RWPE2 (cell line): ENCODE measurements around the gene UBQLN4.

Experiments used
- ATAC-seq: fragments of 200-7000 bp; cut with Tn5 transposase; 3 replicates; pipeline ENCODE4 v1.9.1; 2021; ENCODE audit warnings: low read depth
- DNase-seq: peaks from one replicate; pipeline ENCODE4 v3.0.0-alpha.2; 2020; ENCODE audit warnings: low spot score
- H3K27ac ChIP-seq: fragments of 450-650 bp; 2 replicates; pipeline ENCODE4 v1.5.1; 2017; ENCODE audit warnings: mild to moderate bottlenecking; ENCODE audit not compliant: poor library complexity, severe bottlenecking
- H3K27me3 ChIP-seq: fragments of 250-450 bp; sonication (Bioruptor Pico); 2 replicates; pipeline ENCODE4 v1.5.1; 2021; ENCODE audit warnings: mild to moderate bottlenecking, moderate library complexity; ENCODE audit not compliant: insufficient read depth, poor library complexity, severe bottlenecking
- H3K36me3 ChIP-seq: fragments of 250-450 bp; sonication (Bioruptor Pico); 2 replicates; pipeline ENCODE4 v1.5.1; 2020; ENCODE audit warnings: low read depth, mild to moderate bottlenecking, moderate library complexity
- H3K4me1 ChIP-seq: fragments of 250-450 bp; sonication (Bioruptor Pico); 2 replicates; pipeline ENCODE4 v1.5.1; 2021; ENCODE audit warnings: mild to moderate bottlenecking, moderate library complexity; ENCODE audit not compliant: insufficient read depth, poor library complexity, severe bottlenecking
- H3K4me3 ChIP-seq: fragments of 250-450 bp; sonication (Bioruptor Pico); 2 replicates; pipeline ENCODE4 v1.5.1; 2021; ENCODE audit warnings: mild to moderate bottlenecking, moderate library complexity; ENCODE audit not compliant: severe bottlenecking
- H3K9me3 ChIP-seq: fragments of 250-450 bp; sonication (Bioruptor Pico); 2 replicates; pipeline ENCODE4 v1.5.1; 2021; ENCODE audit warnings: mild to moderate bottlenecking, moderate library complexity; ENCODE audit not compliant: severe bottlenecking
- TF ChIP-seq, protein P1 (sequence below): fragments of 450-650 bp; IDR thresholded peaks from one replicate; pipeline ENCODE4 v1.5.1; 2017; ENCODE audit warnings: mild to moderate bottlenecking, moderate library complexity; ENCODE audit not compliant: poor library complexity, severe bottlenecking

The UBQLN4 gene

DNA sequence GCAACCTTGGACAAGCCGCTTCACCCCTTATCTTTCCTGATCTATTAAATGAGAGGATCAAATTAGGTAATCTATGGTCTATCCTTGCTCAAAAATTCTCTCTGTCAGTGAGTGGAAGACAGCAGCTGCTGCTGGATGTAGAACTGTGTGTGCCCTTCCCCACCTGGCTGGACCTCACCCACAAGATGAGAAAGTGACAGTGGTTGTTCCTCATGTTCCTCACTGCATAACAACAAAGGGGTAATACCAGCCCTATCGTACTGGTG is 49.7 kb downstream of the UBQLN4 start:
- TF ChIP-seq, protein P1, sequence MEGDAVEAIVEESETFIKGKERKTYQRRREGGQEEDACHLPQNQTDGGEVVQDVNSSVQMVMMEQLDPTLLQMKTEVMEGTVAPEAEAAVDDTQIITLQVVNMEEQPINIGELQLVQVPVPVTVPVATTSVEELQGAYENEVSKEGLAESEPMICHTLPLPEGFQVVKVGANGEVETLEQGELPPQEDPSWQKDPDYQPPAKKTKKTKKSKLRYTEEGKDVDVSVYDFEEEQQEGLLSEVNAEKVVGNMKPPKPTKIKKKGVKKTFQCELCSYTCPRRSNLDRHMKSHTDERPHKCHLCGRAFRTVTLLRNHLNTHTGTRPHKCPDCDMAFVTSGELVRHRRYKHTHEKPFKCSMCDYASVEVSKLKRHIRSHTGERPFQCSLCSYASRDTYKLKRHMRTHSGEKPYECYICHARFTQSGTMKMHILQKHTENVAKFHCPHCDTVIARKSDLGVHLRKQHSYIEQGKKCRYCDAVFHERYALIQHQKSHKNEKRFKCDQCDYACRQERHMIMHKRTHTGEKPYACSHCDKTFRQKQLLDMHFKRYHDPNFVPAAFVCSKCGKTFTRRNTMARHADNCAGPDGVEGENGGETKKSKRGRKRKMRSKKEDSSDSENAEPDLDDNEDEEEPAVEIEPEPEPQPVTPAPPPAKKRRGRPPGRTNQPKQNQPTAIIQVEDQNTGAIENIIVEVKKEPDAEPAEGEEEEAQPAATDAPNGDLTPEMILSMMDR, result no peak
- no peak overlapping the region for H3K4me3 ChIP-seq
- no peaks in the 10 kb centered on the region for H3K9me3 ChIP-seq
- no peak for DNase-seq
- peaks cover 27% of the 10 kb centered on the region for H3K4me1 ChIP-seq
- peaks cover 5% of the 10 kb centered on the region for H3K36me3 ChIP-seq
- peak; percentile 2; the same call in 2 of the 3 replicates for ATAC-seq
- peak overlapping the region; percentile 64 for H3K27ac ChIP-seq
- H3K27me3 ChIP-seq, result no peaks in the 10 kb centered on the region

DNA sequence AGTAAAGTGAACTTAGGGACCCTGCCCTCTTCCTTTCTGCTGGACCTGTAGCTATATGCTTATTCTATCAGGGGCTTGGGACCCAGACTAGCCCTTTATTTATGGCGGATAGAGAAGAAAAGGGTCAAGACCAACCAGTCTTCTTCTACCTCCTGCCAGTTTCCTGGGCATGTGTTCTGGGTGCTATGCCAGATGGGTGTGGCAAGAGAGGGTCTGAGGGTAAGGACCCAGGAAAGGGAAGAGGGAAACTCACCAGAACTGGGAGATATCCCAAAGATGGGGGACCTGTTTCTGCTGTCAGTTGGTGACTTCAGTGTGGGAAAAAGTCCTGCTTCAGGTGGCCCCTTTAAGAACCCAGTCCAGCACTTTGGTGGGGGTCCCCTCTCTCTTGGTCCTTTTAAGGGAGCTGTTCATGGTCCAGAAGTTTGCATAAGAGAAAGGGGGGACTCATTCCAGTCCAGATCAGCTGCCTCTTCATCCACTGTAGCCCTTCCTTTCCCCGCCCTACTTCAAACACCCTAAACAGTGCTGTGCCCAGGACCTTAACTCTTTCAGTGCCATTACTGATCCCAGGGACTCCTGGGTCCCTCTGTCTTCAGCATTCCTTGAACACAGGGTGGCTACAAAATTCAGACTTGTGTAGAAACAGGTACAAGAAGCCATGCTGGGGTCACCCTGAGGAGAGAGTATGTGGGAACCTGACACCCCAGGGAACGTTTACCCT is 51.2 kb downstream of the UBQLN4 start:
- H3K4me3 ChIP-seq, result no peak overlapping the region
- DNase-seq, result no peak
- H3K27me3 ChIP-seq, result no peaks in the 10 kb centered on the region
- H3K9me3 ChIP-seq, result no peaks in the 10 kb centered on the region
- TF ChIP-seq, protein P1, result no peak
- H3K36me3 ChIP-seq, result no peaks in the 10 kb centered on the region
- peak overlapping the region; percentile 64 for H3K27ac ChIP-seq
- H3K4me1 ChIP-seq, result peaks cover 27% of the 10 kb centered on the region
- no peak for ATAC-seq

DNA sequence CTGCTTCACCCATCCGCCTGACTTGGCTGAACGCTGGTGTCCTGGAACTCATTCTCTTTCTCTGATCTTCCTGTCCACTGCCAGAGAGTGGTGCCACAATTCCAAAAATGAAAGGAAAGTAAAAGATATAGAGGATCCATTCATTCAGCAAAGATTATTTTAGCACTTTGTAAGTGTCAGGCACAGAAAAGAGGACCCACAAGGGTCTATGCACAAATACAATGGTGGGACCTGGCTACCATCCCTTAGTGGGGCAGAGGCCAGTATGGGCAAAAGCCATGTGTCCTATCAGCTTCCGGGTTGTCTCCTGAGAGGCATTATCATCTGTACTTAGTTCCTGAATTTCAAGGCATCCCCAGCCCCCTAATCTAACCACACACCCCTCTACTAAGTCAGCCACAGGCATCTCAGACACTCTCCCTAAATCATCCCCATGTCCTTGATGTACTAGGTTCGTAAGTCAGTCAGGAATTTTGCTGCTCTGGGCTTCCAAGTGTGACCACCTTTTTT is 51.9 kb downstream of the UBQLN4 start:
- Histone ChIP-seq H3K4me3 (no peak overlapping the region), H3K9me3 (no peaks in the 10 kb centered on the region), H3K27ac (peak overlapping the region; percentile 64), H3K27me3 (no peaks in the 10 kb centered on the region), H3K4me1 (peaks cover 27% of the 10 kb centered on the region), H3K36me3 (no peaks in the 10 kb centered on the region)
- TF ChIP-seq, protein P1, result no peak
- DNase-seq (no peak), ATAC-seq (no peak)

DNA sequence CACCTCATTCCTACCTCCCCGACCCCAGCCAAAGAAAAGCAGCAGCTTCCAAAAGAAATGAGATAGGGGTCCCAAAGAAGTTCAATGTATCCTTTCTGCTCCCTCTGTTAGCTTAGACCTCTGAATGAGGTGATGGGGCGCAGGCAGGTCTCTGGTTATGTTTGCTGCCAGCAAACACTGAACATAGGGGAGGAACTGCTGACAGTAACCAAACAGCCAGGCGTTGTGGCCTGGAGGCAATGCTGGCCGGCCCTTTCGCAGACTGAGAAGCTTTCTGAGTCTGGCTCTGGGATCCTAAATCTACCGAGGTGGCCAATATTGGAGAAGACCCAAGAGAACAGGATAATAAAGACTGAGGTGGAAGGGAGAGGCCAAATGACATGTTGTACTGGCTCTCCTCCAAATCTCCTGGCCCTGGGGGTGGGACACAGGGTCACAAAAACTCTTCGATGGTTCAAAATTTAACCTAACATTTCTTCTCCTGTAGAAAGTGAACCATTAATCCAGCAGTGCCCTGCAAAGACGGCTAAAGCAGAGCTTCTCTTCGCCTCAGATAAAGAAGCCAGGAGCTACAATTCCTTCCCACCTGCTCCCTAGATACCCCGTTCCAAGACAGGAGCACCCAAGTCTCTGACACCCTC is 52.5 kb downstream of the UBQLN4 start:
- Histone ChIP-seq H3K4me3 (no peak overlapping the region), H3K9me3 (no peaks in the 10 kb centered on the region), H3K4me1 (peaks cover 27% of the 10 kb centered on the region), H3K36me3 (no peaks in the 10 kb centered on the region), H3K27me3 (no peaks in the 10 kb centered on the region), H3K27ac (peak overlapping the region; percentile 64)
- DNase-seq (no peak), ATAC-seq (no peak)
- TF ChIP-seq, protein P1, result no peak

DNA sequence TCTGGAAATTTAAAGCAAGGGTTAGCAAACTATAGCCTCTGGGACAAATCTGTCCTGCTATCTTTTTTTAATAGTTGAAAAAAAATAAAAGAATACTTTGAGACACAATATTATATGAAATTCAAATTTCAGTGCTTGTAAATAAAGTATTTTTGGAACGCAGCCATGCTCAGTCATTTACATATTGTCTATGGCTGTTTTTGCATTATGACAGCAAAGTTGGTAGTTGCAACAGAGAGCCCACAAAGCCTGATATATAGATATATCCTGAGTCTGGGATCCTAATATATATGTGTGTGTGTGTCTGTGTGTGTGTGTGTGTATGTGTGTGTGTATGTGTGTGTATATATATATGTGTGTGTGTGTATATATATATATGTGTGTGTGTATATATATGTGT is 53.6 kb downstream of the UBQLN4 start:
- Histone ChIP-seq H3K36me3 (no peaks in the 10 kb centered on the region), H3K4me3 (no peak overlapping the region), H3K27ac (no peak overlapping the region)

More for the DNA sequence above, 53.6 kb downstream of the UBQLN4 start:
- peaks cover 27% of the 10 kb centered on the region for H3K4me1 ChIP-seq
- TF ChIP-seq, protein P1, result no peak
- no peak for ATAC-seq
- no peak for DNase-seq
- H3K9me3 ChIP-seq, result no peaks in the 10 kb centered on the region
- H3K27me3 ChIP-seq, result no peaks in the 10 kb centered on the region
